ENCODE results near the gene STK40. TPM values are rescaled to one million over a fixed set of nuclear protein-coding genes. Genes with fewer than 3 reads are reported as not detected.
A peak's percentile ranks its signal among the peaks of the same experiment; 100 is the strongest.

The STK40 gene
- total and polyA plus RNA-seq, 9 donors, result 22.9 to 104 (median 67.6) TPM

DNA sequence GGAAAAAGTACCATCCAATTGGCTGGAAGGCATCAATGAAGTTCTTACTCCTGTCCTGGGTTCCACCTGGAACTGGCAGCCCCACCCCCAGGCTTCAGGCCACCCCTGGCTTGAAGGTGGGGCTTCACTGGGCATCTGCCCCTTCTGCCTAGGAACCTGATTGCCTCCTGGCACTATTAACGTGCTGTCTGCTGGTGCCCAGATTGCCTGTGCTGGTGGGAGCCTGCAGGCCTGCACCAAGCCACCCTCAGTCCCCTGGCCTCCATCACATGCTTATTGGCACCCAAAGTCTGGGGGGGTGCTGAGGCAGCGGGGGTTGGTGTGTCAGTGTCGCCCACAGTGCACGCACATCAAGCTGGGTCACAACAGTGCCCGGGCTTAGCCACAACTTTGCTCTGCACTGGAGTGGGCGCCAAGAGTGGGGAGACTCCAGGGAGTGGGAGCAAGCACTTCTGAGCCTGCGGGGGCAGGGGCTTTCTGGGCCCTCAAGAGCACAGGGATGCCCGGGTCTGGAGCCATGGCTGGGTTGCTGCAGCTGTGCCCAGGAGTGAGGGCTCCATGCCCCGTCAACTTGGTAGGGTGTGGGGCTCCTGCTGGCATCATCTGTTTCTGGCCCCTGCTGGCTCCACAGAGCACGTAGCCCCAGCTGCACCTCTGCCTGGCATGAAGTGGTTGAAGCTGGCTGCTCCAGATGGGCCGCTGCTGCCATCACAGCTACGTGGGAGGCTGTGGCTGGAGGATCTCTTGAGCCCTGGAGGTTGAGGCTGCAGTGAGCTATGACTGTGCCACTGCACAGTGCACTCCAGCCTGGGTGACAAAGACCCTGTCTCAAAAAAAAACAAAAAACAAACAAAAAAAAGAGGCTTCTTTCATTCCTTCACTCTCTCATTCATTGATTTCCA lies 16.1 kb upstream of the STK40 start:
- intact Hi-C loops (cut with DNase I), result no loop called here
- Histone ChIP-seq H3K27ac (no peak overlapping the region), H3K4me3 (no peak overlapping the region), H3K4me1 (ENCODE audit: insufficient read depth) (no peaks in the 10 kb centered on the region), H3K27me3 (no peaks in the 10 kb centered on the region), H3K9me3 (no peaks in the 10 kb centered on the region), H3K36me3 (no peaks in the 10 kb centered on the region)
- DNase-seq, result peak in 1 of 5 donors; percentile 21
- TF ChIP-seq POLR2A (IDR thresholded peaks at IDR 0.05), result no peak
- TF ChIP-seq, protein P1, sequence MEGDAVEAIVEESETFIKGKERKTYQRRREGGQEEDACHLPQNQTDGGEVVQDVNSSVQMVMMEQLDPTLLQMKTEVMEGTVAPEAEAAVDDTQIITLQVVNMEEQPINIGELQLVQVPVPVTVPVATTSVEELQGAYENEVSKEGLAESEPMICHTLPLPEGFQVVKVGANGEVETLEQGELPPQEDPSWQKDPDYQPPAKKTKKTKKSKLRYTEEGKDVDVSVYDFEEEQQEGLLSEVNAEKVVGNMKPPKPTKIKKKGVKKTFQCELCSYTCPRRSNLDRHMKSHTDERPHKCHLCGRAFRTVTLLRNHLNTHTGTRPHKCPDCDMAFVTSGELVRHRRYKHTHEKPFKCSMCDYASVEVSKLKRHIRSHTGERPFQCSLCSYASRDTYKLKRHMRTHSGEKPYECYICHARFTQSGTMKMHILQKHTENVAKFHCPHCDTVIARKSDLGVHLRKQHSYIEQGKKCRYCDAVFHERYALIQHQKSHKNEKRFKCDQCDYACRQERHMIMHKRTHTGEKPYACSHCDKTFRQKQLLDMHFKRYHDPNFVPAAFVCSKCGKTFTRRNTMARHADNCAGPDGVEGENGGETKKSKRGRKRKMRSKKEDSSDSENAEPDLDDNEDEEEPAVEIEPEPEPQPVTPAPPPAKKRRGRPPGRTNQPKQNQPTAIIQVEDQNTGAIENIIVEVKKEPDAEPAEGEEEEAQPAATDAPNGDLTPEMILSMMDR (IDR thresholded peaks at IDR 0.05), result no peak
- TF ChIP-seq EP300 (IDR thresholded peaks at IDR 0.05), result no peak
- WGBS, 3 donors, result 89 to 96% (median 92%) methylated on average over 11 to 12 of the region's 12 CpGs

- Histone ChIP-seq H3K36me3 (no peaks in the 10 kb centered on the region), H3K9me3 (no peaks in the 10 kb centered on the region), H3K27ac (no peak overlapping the region), H3K27me3 (no peaks in the 10 kb centered on the region), H3K4me1 (ENCODE audit: insufficient read depth) (peaks cover 3% of the 10 kb centered on the region), H3K4me3 (no peak overlapping the region)
- intact Hi-C loops (cut with DNase I), result no loop called here
- DNase-seq, result peak in 3 of 5 donors; percentile 28 to 52 (median 49)
- 67 to 81% (median 76%) methylated on average over 22 of the region's 22 CpGs for WGBS, 3 donors
- TF ChIP-seq EP300 (IDR thresholded peaks at IDR 0.05) (no peak), POLR2A (IDR thresholded peaks at IDR 0.05) (no peak)
- TF ChIP-seq, protein P1 (IDR thresholded peaks at IDR 0.05), result no peak
Measured at GRCh38 chr1:36400825-36401601, 15.3 kb upstream of the STK40 start.

GRCh38 chr1:36400514-36400824 lies 14.7 kb upstream of the STK40 start:
- Histone ChIP-seq H3K27me3 (no peaks in the 10 kb centered on the region), H3K4me3 (no peak overlapping the region), H3K27ac (no peak overlapping the region), H3K36me3 (no peaks in the 10 kb centered on the region), H3K9me3 (no peaks in the 10 kb centered on the region), H3K4me1 (ENCODE audit: insufficient read depth) (peaks cover 3% of the 10 kb centered on the region)
- 87 to 92% (median 90%) methylated on average over 10 of the region's 10 CpGs for WGBS, 3 donors
- TF ChIP-seq POLR2A (IDR thresholded peaks at IDR 0.05), result no peak
- TF ChIP-seq EP300 (IDR thresholded peaks at IDR 0.05), result no peak
- TF ChIP-seq, protein P1 (IDR thresholded peaks at IDR 0.05), result no peak
- intact Hi-C loops (cut with DNase I), result no loop called here
- DNase-seq, result peak in 1 of 5 donors; percentile 24

DNA sequence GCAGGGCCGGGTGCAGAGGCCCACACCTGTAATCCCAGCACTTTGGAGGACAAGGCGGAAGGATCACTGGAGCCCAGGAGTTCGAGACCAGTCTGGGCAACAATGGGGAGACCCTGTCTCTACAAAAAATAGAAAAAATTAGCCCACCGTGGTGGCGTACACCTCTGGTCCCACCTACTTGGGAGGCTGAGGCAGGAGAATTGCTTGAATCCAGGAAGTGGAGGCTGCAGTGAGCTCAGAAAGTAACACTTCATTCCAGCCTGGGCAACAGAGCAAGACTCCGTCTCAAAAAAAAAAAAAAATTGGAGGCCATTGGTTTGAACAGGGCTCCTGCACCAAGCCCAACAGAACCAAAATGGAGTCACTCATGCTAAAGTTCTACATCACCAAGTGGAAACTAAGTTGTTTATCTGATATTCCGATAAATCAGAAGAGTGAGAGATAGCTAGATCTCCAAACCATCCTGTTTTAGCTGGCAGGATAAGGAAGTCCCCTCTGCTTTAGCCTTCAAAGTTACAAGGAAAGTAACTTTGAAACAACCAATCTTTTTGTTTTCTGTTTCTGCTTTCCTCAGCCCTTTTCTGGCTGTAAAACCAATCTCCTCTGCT lies 12.8 kb upstream of the STK40 start:
- intact Hi-C loops (cut with DNase I), result no loop called here
- Histone ChIP-seq H3K9me3 (no peaks in the 10 kb centered on the region), H3K27ac (no peak overlapping the region), H3K27me3 (no peaks in the 10 kb centered on the region), H3K4me3 (no peak overlapping the region), H3K4me1 (ENCODE audit: insufficient read depth) (peaks cover 3% of the 10 kb centered on the region), H3K36me3 (no peaks in the 10 kb centered on the region)
- DNase-seq, result peak in 1 of 5 donors; percentile 15
- WGBS, 3 donors, result 76 to 83% (median 82%) methylated on average over 7 of the region's 7 CpGs
- TF ChIP-seq EP300 (IDR thresholded peaks at IDR 0.05), result no peak
- no peak for TF ChIP-seq POLR2A (IDR thresholded peaks at IDR 0.05)
- TF ChIP-seq, protein P1 (IDR thresholded peaks at IDR 0.05), result no peak
